Femur (tissue), 1 donor: ENCODE measurements around the gene DUSP12.
A peak's percentile ranks its signal among the peaks of the same experiment; 100 is the strongest.
"Not testable (repeated sequence)": the region's sequence is repeated elsewhere in the genome, so short reads cannot be mapped to it uniquely, and the experiment has no call there.

Experiments
- DNase-seq: peaks from one replicate; pipeline ENCODE4 v3.0.0-alpha.2; 2017

DUSP12 gene

GRCh38 chr1:161749509-161750407 lies at the start of gene DUSP12:
TSS of gene DUSP12 (plus strand) at chr1:161749786. CDS start at chr1:161749802, 16 bp downstream.
- peak; percentile 97 for DNase-seq

- DNase-seq: no peak
Observed at GRCh38 chr1:161702250-161702649, 47.3 kb upstream of the DUSP12 start.

- DNase-seq: no peak
Observed at GRCh38 chr1:161705537-161705936, 44.0 kb upstream of the DUSP12 start.

- DNase-seq: no peak
Observed at GRCh38 chr1:161706113-161706481, 43.5 kb upstream of the DUSP12 start.

- no peak for DNase-seq
Observed at GRCh38 chr1:161706482-161707347, 42.9 kb upstream of the DUSP12 start, which contains the start of gene FCRLA. TSS of gene FCRLA (plus strand) at chr1:161707229. CDS start at chr1:161707265, 36 bp downstream.

GRCh38 chr1:161707503-161707902 lies 42.1 kb upstream of the DUSP12 start:
- no peak for DNase-seq

GRCh38 chr1:161709373-161709772 lies 40.2 kb upstream of the DUSP12 start:
- DNase-seq: no peak

- DNase-seq: no peak
Observed at GRCh38 chr1:161710560-161710959, 39.0 kb upstream of the DUSP12 start.

- no peak for DNase-seq
Observed at GRCh38 chr1:161718559-161719324, 30.8 kb upstream of the DUSP12 start.

GRCh38 chr1:161719325-161719611 lies 30.3 kb upstream of the DUSP12 start:
- DNase-seq: no peak

GRCh38 chr1:161720422-161720821 lies 29.2 kb upstream of the DUSP12 start:
- no peak for DNase-seq

- no peak for DNase-seq
Observed at GRCh38 chr1:161720956-161721737, 28.4 kb upstream of the DUSP12 start, which contains the start of gene FCRLB. TSS of gene FCRLB (plus strand) at chr1:161721544. CDS start at chr1:161722673, 1,129 bp downstream.

GRCh38 chr1:161721738-161722343 lies 27.7 kb upstream of the DUSP12 start:
- DNase-seq: no peak

- no peak for DNase-seq
Observed at GRCh38 chr1:161722406-161722805, 27.2 kb upstream of the DUSP12 start.

GRCh38 chr1:161723459-161724141 lies 26.0 kb upstream of the DUSP12 start:
- DNase-seq: no peak

GRCh38 chr1:161725258-161725907 lies 24.2 kb upstream of the DUSP12 start:
- not testable (repeated sequence) for DNase-seq

GRCh38 chr1:161725908-161726472 lies 23.6 kb upstream of the DUSP12 start:
- DNase-seq: peak; percentile 51

GRCh38 chr1:161726473-161727255 lies 22.9 kb upstream of the DUSP12 start:
- DNase-seq: peak; percentile 94

GRCh38 chr1:161727256-161727924 lies 22.2 kb upstream of the DUSP12 start:
- DNase-seq: no peak
